K562 (cell line): ENCODE data around the gene OSCP1. TPM values are rescaled to one million over a fixed set of nuclear protein-coding genes. Genes with fewer than 3 reads are reported as not detected.

ENCODE experiments used
- ARHGAP35 ChIP-seq: fragments of 450-650 bp; IDR thresholded peaks from 2 replicates; pipeline ENCODE4 v1.6.1; 2018; ENCODE audit not compliant: partially characterized antibody
- JUN ChIP-seq, 2 experiments: sonication (generic) in 1 of 2; formaldehyde crosslinking in 1 of 2; IDR thresholded peaks; 2 replicates each; pipeline versions ENCODE4 v1.6.1 to v1.8.0; 2012 to 2022; ENCODE audit warnings: borderline replicate concordance in 2 of 2, mild to moderate bottlenecking in 2 of 2, improper control_type of control experiment in 1 of 2, low read depth in 1 of 2, low read length in 1 of 2, missing genetic modification reagents in 1 of 2
- KDM1A ChIP-seq, 2 experiments: fragments of 450-650 bp; IDR thresholded peaks; 2 replicates each; pipeline ENCODE4 v1.6.1; 2016; ENCODE audit warnings: mild to moderate bottlenecking in 2 of 2
- MEF2D ChIP-seq: conservative IDR thresholded peaks from 2 replicates; pipeline ENCODE4 v1.6.1; 2016; ENCODE audit warnings: low read depth, missing genetic modification characterization, missing compliant biosample characterization
- PHF21A ChIP-seq: fragments of 450-650 bp; IDR thresholded peaks from 2 replicates; pipeline ENCODE4 v1.6.1; 2017; ENCODE audit warnings: low read depth, borderline replicate concordance
- STAT5B ChIP-seq: fragments of 250-450 bp; sonication (Bioruptor Pico); IDR thresholded peaks from 2 replicates; pipeline ENCODE4 v1.8.0; 2021; ENCODE audit warnings: mild to moderate bottlenecking, inconsistent platforms
- TAF9B ChIP-seq: fragments of 450-650 bp; IDR thresholded peaks from 2 replicates; pipeline ENCODE4 v1.6.1; 2018; ENCODE audit warnings: mild to moderate bottlenecking; ENCODE audit not compliant: partially characterized antibody
- ZBTB17 ChIP-seq: fragments of 450-650 bp; formaldehyde crosslinking; IDR thresholded peaks from 2 replicates; pipeline ENCODE4 v1.4.0; 2020; ENCODE audit warnings: mild to moderate bottlenecking
- ZKSCAN3 ChIP-seq: fragments of 250-450 bp; sonication (Bioruptor Pico); IDR thresholded peaks from 2 replicates; pipeline ENCODE4 v1.4.0; 2020
- polyA plus RNA-seq, 8 experiments: library from polyadenylated mRNA; depleted of rRNA in 4 of 8; stranded (reverse) in 5 of 8; unstranded in 3 of 8; fragments of >200 nt; fragmentation: Nextera tagmentation in 2 of 8; fragmentation: Illumina TruSeq in 1 of 8; extraction: Ambion mirVana in 2 of 8; extraction: Trizol in 1 of 8; gene quantifications; 2 replicates each; pipeline versions ENCODE4 v1.2.1 to v1.2.3, GENCODE V29; 2011 to 2014; ENCODE audit warnings: inconsistent platforms in 1 of 8, missing spikeins in 1 of 8
- total RNA-seq, 7 experiments: library from RNA; depleted of rRNA in 6 of 7; stranded (reverse); fragments of >200 nt in 6 of 7; fragmentation: Illumina TruSeq in 2 of 7; extraction: Trizol in 2 of 7; gene quantifications; 2 replicates each; pipeline versions ENCODE4 v1.2.1 to v1.2.3, GENCODE V29; 2011 to 2021; ENCODE audit warnings: low replicate concordance in 1 of 7
- TF ChIP-seq, protein P1 (sequence below): fragments of 150-350 bp; IDR thresholded peaks from 2 replicates; pipeline ENCODE4 v1.6.1; 2014; ENCODE audit warnings: low read depth, mild to moderate bottlenecking, low read length, borderline replicate concordance
- TF ChIP-seq, protein P2 (sequence below), 2 experiments: fragments of 450-650 bp; formaldehyde crosslinking in 1 of 2; IDR thresholded peaks; 2 replicates each; pipeline versions ENCODE4 v1.4.0 to v1.6.1; 2014 to 2020; ENCODE audit warnings: mild to moderate bottlenecking in 2 of 2, borderline replicate concordance in 1 of 2, low read depth in 1 of 2
- TF ChIP-seq, protein P3 (sequence below): fragments of 450-650 bp; formaldehyde crosslinking; IDR thresholded peaks from 2 replicates; pipeline ENCODE4 v1.4.0; 2022; ENCODE audit warnings: missing genetic modification characterization
- TF ChIP-seq, protein P4 (sequence below): IDR thresholded peaks from 3 replicates; pipeline ENCODE4 v1.6.1; 2011; ENCODE audit warnings: borderline replicate concordance, mild to moderate bottlenecking; ENCODE audit not compliant: insufficient read length, insufficient read depth

The OSCP1 gene
- total and polyA plus RNA-seq, 9 of the 15 experiments (the other 6 are each of a cell fraction or from before 2014, with no cell fraction given): 0.15 to 0.40 (median 0.33) TPM; not detected in 5

DNA sequence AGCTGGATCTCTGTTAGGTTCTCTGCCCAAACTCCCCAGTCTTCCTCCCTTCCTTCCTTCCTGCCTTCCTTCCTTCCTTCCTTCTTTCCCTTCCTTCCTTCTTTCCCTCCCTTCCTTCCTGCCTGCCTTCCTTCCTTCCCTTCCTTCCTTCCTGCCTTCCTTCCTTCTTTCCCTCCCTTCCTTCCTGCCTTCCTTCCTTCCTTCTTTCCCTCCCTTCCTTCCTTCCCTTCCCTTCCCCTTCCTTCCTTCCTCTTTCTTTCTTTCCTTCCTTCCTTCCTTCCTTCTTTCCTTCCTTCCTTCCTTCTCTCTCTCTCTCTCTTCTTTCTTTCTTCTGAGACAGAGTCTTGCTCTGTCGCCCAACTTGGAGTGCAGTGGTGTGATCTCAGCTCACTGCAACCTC, 43.8 kb downstream of the OSCP1 start (continued):
- TF ChIP-seq, protein P1, sequence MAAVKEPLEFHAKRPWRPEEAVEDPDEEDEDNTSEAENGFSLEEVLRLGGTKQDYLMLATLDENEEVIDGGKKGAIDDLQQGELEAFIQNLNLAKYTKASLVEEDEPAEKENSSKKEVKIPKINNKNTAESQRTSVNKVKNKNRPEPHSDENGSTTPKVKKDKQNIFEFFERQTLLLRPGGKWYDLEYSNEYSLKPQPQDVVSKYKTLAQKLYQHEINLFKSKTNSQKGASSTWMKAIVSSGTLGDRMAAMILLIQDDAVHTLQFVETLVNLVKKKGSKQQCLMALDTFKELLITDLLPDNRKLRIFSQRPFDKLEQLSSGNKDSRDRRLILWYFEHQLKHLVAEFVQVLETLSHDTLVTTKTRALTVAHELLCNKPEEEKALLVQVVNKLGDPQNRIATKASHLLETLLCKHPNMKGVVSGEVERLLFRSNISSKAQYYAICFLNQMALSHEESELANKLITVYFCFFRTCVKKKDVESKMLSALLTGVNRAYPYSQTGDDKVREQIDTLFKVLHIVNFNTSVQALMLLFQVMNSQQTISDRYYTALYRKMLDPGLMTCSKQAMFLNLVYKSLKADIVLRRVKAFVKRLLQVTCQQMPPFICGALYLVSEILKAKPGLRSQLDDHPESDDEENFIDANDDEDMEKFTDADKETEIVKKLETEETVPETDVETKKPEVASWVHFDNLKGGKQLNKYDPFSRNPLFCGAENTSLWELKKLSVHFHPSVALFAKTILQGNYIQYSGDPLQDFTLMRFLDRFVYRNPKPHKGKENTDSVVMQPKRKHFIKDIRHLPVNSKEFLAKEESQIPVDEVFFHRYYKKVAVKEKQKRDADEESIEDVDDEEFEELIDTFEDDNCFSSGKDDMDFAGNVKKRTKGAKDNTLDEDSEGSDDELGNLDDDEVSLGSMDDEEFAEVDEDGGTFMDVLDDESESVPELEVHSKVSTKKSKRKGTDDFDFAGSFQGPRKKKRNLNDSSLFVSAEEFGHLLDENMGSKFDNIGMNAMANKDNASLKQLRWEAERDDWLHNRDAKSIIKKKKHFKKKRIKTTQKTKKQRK: no peak
- TF ChIP-seq, protein P2, sequence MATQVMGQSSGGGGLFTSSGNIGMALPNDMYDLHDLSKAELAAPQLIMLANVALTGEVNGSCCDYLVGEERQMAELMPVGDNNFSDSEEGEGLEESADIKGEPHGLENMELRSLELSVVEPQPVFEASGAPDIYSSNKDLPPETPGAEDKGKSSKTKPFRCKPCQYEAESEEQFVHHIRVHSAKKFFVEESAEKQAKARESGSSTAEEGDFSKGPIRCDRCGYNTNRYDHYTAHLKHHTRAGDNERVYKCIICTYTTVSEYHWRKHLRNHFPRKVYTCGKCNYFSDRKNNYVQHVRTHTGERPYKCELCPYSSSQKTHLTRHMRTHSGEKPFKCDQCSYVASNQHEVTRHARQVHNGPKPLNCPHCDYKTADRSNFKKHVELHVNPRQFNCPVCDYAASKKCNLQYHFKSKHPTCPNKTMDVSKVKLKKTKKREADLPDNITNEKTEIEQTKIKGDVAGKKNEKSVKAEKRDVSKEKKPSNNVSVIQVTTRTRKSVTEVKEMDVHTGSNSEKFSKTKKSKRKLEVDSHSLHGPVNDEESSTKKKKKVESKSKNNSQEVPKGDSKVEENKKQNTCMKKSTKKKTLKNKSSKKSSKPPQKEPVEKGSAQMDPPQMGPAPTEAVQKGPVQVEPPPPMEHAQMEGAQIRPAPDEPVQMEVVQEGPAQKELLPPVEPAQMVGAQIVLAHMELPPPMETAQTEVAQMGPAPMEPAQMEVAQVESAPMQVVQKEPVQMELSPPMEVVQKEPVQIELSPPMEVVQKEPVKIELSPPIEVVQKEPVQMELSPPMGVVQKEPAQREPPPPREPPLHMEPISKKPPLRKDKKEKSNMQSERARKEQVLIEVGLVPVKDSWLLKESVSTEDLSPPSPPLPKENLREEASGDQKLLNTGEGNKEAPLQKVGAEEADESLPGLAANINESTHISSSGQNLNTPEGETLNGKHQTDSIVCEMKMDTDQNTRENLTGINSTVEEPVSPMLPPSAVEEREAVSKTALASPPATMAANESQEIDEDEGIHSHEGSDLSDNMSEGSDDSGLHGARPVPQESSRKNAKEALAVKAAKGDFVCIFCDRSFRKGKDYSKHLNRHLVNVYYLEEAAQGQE (IDR thresholded peaks at IDR 0.05; ENCODE audit: borderline replicate concordance): no peak
- TF ChIP-seq, protein P2 (CRISPR knock-in tag; IDR thresholded peaks at IDR 0.05; ENCODE audit: low read depth): no peak
- no peak for TF ChIP-seq STAT5B (CRISPR knock-in tag)
- no peak for TF ChIP-seq ZKSCAN3 (CRISPR knock-in tag)
- no peak for TF ChIP-seq JUN (IDR thresholded peaks at IDR 0.05; ENCODE audit: borderline replicate concordance, low read depth, low read length)
- TF ChIP-seq JUN (CRISPR knock-in tag; IDR thresholded peaks at IDR 0.05; ENCODE audit: borderline replicate concordance): no peak
- TF ChIP-seq, protein P3, sequence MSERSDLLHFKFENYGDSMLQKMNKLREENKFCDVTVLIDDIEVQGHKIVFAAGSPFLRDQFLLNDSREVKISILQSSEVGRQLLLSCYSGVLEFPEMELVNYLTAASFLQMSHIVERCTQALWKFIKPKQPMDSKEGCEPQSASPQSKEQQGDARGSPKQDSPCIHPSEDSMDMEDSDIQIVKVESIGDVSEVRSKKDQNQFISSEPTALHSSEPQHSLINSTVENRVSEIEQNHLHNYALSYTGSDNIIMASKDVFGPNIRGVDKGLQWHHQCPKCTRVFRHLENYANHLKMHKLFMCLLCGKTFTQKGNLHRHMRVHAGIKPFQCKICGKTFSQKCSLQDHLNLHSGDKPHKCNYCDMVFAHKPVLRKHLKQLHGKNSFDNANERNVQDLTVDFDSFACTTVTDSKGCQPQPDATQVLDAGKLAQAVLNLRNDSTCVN (CRISPR knock-in tag): 0 out of 2 replicates have a peak, but pooled peaks have one; percentile 48
- no peak for TF ChIP-seq KDM1A (IDR thresholded peaks at IDR 0.05)
- TF ChIP-seq, protein P4, sequence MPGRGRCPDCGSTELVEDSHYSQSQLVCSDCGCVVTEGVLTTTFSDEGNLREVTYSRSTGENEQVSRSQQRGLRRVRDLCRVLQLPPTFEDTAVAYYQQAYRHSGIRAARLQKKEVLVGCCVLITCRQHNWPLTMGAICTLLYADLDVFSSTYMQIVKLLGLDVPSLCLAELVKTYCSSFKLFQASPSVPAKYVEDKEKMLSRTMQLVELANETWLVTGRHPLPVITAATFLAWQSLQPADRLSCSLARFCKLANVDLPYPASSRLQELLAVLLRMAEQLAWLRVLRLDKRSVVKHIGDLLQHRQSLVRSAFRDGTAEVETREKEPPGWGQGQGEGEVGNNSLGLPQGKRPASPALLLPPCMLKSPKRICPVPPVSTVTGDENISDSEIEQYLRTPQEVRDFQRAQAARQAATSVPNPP: no peak
- TF ChIP-seq MEF2D (tag): no peak
- no peak for TF ChIP-seq TAF9B
- no peak for TF ChIP-seq ZBTB17 (CRISPR knock-in tag)
- TF ChIP-seq ARHGAP35: no peak
- no peak; the same call in 1 of the 2 replicates for TF ChIP-seq PHF21A
